Right ventricle myocardium superior (tissue), 1 donor: ENCODE data around the gene TGM1. TPM values are rescaled to one million over a fixed set of nuclear protein-coding genes. Genes with fewer than 3 reads are reported as not detected.

Experiments
- ATAC-seq: fragments of 200-7000 bp; cut with Tn5 transposase; one replicate; pipeline ENCODE4 v1.9.1; 2020; ENCODE audit warnings: mild to moderate bottlenecking; ENCODE audit not compliant: poor library complexity
- DNase-seq: peaks from one replicate; pipeline ENCODE4 v3.0.0-alpha.2; 2020
- intact Hi-C: fragments of 100-400 bp; cut with DNase I; formaldehyde crosslinking; loops from one replicate; pipeline ENCODE4 v1.11.2; 2022
- total RNA-seq: library from RNA; stranded (reverse); fragmentation: NEBNext Ultra II Directional; extraction: Animal tissue kit (Norgen Biotek cat#: 25700); gene quantifications from one replicate; pipeline ENCODE4 v1.2.1, GENCODE V29; 2021
- donor health status: DM: no; HTN: yes; CAD: no; lungs with severe emphysema.

TGM1 gene
- total RNA-seq, 1 donor from 2014 or later, result 1.1 TPM

- intact Hi-C loops, result no loop called here
- no peak for DNase-seq
- no peak for ATAC-seq
Observed at GRCh38 chr14:24277071-24277470, 14.1 kb upstream of the TGM1 start.

GRCh38 chr14:24274101-24274543 is 11.1 kb upstream of the TGM1 start:
- no peak for ATAC-seq
- DNase-seq, result no peak
- intact Hi-C loops, result no loop called here

- ATAC-seq (no peak), DNase-seq (no peak)
- intact Hi-C loops, result no loop called here
Observed at GRCh38 chr14:24273422-24273998, 10.5 kb upstream of the TGM1 start.

GRCh38 chr14:24272467-24272866 is 9.5 kb upstream of the TGM1 start:
- intact Hi-C loops, result no loop called here
- ATAC-seq, result no peak

GRCh38 chr14:24271834-24272263 is 8.9 kb upstream of the TGM1 start:
- DNase-seq, result no peak
- ATAC-seq, result no peak
- intact Hi-C loops, result no loop called here

More at GRCh38 chr14:24272467-24272866, 9.5 kb upstream of the TGM1 start:
- no peak for DNase-seq

- ATAC-seq, result peak; percentile 97
- intact Hi-C loops, result no loop called here
- peak; percentile 93 for DNase-seq
Observed at GRCh38 chr14:24271134-24271833, 8.3 kb upstream of the TGM1 start, which contains the start of gene RABGGTA. Gene RABGGTA, minus strand, starts transcription at chr14:24271597. Its CDS starts 482 bp downstream, at chr14:24271115.

- ATAC-seq (peak; percentile 14), DNase-seq (no peak)
- intact Hi-C loops, result no loop called here
Observed at GRCh38 chr14:24270537-24271133, 7.7 kb upstream of the TGM1 start.

- intact Hi-C loops, result no loop called here
- ATAC-seq (no peak), DNase-seq (no peak)
Observed at GRCh38 chr14:24269910-24270536, 7.0 kb upstream of the TGM1 start.

- ATAC-seq (no peak), DNase-seq (no peak)
- intact Hi-C loops, result no loop called here
Observed at GRCh38 chr14:24269368-24269767, 6.4 kb upstream of the TGM1 start.

GRCh38 chr14:24268225-24268624 is 5.2 kb upstream of the TGM1 start:
- ATAC-seq, result no peak
- intact Hi-C loops, result no loop called here
- DNase-seq, result no peak

GRCh38 chr14:24267516-24267915 is 4.5 kb upstream of the TGM1 start:
- DNase-seq, result no peak
- ATAC-seq, result no peak
- intact Hi-C loops, result no loop called here

GRCh38 chr14:24266344-24267244 is 3.6 kb upstream of the TGM1 start:
- intact Hi-C loops, result no loop called here
- no peak for ATAC-seq
- DNase-seq, result no peak

- DNase-seq, result no peak
- ATAC-seq, result no peak
- intact Hi-C loops, result no loop called here
Observed at GRCh38 chr14:24264298-24264697, 1.3 kb upstream of the TGM1 start.

GRCh38 chr14:24263848-24264247 is 871 bp upstream of the TGM1 start:
- ATAC-seq, result no peak
- no peak for DNase-seq
- intact Hi-C loops, result no loop called here

GRCh38 chr14:24261969-24262327 is 1.0 kb downstream of the TGM1 start:
- DNase-seq, result no peak
- no peak for ATAC-seq
- intact Hi-C loops, result no loop called here

- DNase-seq (no peak), ATAC-seq (no peak)
- intact Hi-C loops, result no loop called here
Observed at GRCh38 chr14:24261256-24261968, 1.6 kb downstream of the TGM1 start.

GRCh38 chr14:24260780-24261157 is 2.2 kb downstream of the TGM1 start:
- DNase-seq, result no peak
- no peak for ATAC-seq
- intact Hi-C loops, result no loop called here
